ENCODE data around the gene CGN.

Gene CGN

GRCh38 chr1:151536499-151536898 lies 25.3 kb downstream of the CGN start:
- WGBS, 2 experiments (ENCODE audit: insufficient coverage in 2 of 2), result 92 to 94% methylated on average over 5 to 6 of the region's 7 CpGs

GRCh38 chr1:151537112-151537511 lies 25.9 kb downstream of the CGN start:
- WGBS, 2 experiments (ENCODE audit: insufficient coverage in 2 of 2), result 83 to 85% methylated on average over 9 of the region's 9 CpGs
- no peaks in the 10 kb centered on the region for H3K36me3 ChIP-seq (ENCODE audit: control insufficient read depth, insufficient read depth, low read length)
- H3K27ac ChIP-seq (ENCODE audit: low read depth, low read length, severe bottlenecking), result no peak overlapping the region

More at GRCh38 chr1:151536499-151536898, 25.3 kb downstream of the CGN start:
- Histone ChIP-seq H3K9me3 (ENCODE audit: control insufficient read depth, low read length) (no peaks in the 10 kb centered on the region), H3K27ac (ENCODE audit: low read depth, low read length, severe bottlenecking) (no peak overlapping the region), H3K36me3 (ENCODE audit: control insufficient read depth, insufficient read depth, low read length) (no peaks in the 10 kb centered on the region), H3K4me3 (ENCODE audit: extremely low read depth, insufficient read depth, low read length, poor library complexity, severe bottlenecking) (no peak overlapping the region), H3K4me1 (ENCODE audit: control insufficient read depth, insufficient read depth, low read length, poor library complexity, severe bottlenecking) (peaks cover 23% of the 10 kb centered on the region)

GRCh38 chr1:151539321-151540020 lies 28.3 kb downstream of the CGN start:
- Histone ChIP-seq H3K27ac (ENCODE audit: low read depth, low read length, severe bottlenecking) (no peak overlapping the region), H3K4me3 (ENCODE audit: extremely low read depth, insufficient read depth, low read length, poor library complexity, severe bottlenecking) (no peak overlapping the region)

More at GRCh38 chr1:151537112-151537511, 25.9 kb downstream of the CGN start:
- H3K4me1 ChIP-seq (ENCODE audit: control insufficient read depth, insufficient read depth, low read length, poor library complexity, severe bottlenecking), result peaks cover 23% of the 10 kb centered on the region
- no peak overlapping the region for H3K4me3 ChIP-seq (ENCODE audit: extremely low read depth, insufficient read depth, low read length, poor library complexity, severe bottlenecking)
- no peaks in the 10 kb centered on the region for H3K9me3 ChIP-seq (ENCODE audit: control insufficient read depth, low read length)

GRCh38 chr1:151540021-151540981 lies 29.1 kb downstream of the CGN start, which contains the start of gene TUFT1:
Gene TUFT1 (plus strand): TSS chr1:151540309. CDS start chr1:151540367, 58 bp downstream.
- peak within 1 kb of the TSS; percentile 76 for H3K4me3 ChIP-seq (ENCODE audit: extremely low read depth, insufficient read depth, low read length, poor library complexity, severe bottlenecking)
- H3K4me1 ChIP-seq (ENCODE audit: control insufficient read depth, insufficient read depth, low read length, poor library complexity, severe bottlenecking), result peaks cover 31% of the 10 kb centered on the region
- 1% methylated on average over 51 to 57 of the region's 70 CpGs for WGBS, 2 experiments (ENCODE audit: insufficient coverage in 2 of 2)
- peaks cover 2% of the 10 kb centered on the region for H3K36me3 ChIP-seq (ENCODE audit: control insufficient read depth, insufficient read depth, low read length)
- no peaks in the 10 kb centered on the region for H3K9me3 ChIP-seq (ENCODE audit: control insufficient read depth, low read length)
- H3K27ac ChIP-seq (ENCODE audit: low read depth, low read length, severe bottlenecking), result peak within 1 kb of the TSS; percentile 11

More at GRCh38 chr1:151539321-151540020, 28.3 kb downstream of the CGN start:
- peaks cover 2% of the 10 kb centered on the region for H3K36me3 ChIP-seq (ENCODE audit: control insufficient read depth, insufficient read depth, low read length)
- H3K4me1 ChIP-seq (ENCODE audit: control insufficient read depth, insufficient read depth, low read length, poor library complexity, severe bottlenecking), result peaks cover 34% of the 10 kb centered on the region
- 54 to 73% methylated on average over 4 to 6 of the region's 7 CpGs for WGBS, 2 experiments (ENCODE audit: insufficient coverage in 2 of 2)
- H3K9me3 ChIP-seq (ENCODE audit: control insufficient read depth, low read length), result no peaks in the 10 kb centered on the region

- Histone ChIP-seq H3K4me1 (ENCODE audit: control insufficient read depth, insufficient read depth, low read length, poor library complexity, severe bottlenecking) (peaks cover 29% of the 10 kb centered on the region), H3K36me3 (ENCODE audit: control insufficient read depth, insufficient read depth, low read length) (peaks cover 2% of the 10 kb centered on the region), H3K4me3 (ENCODE audit: extremely low read depth, insufficient read depth, low read length, poor library complexity, severe bottlenecking) (peak overlapping the region; percentile 76), H3K27ac (ENCODE audit: low read depth, low read length, severe bottlenecking) (peak overlapping the region; percentile 11), H3K9me3 (ENCODE audit: control insufficient read depth, low read length) (no peaks in the 10 kb centered on the region)
- WGBS, 2 experiments (ENCODE audit: insufficient coverage in 2 of 2), result 0% methylated on average over 4 to 7 of the region's 13 CpGs
Observed at GRCh38 chr1:151540982-151541377, 29.8 kb downstream of the CGN start.

- WGBS, 2 experiments (ENCODE audit: insufficient coverage in 2 of 2), result 72 to 84% methylated on average over 4 of the region's 5 CpGs
Observed at GRCh38 chr1:151541752-151542151, 30.6 kb downstream of the CGN start.

GRCh38 chr1:151542710-151543129 lies 31.5 kb downstream of the CGN start:
- H3K4me3 ChIP-seq (ENCODE audit: extremely low read depth, insufficient read depth, low read length, poor library complexity, severe bottlenecking), result no peak overlapping the region
- peaks cover 29% of the 10 kb centered on the region for H3K4me1 ChIP-seq (ENCODE audit: control insufficient read depth, insufficient read depth, low read length, poor library complexity, severe bottlenecking)
- peaks cover 2% of the 10 kb centered on the region for H3K36me3 ChIP-seq (ENCODE audit: control insufficient read depth, insufficient read depth, low read length)
- H3K27ac ChIP-seq (ENCODE audit: low read depth, low read length, severe bottlenecking), result peak overlapping the region; percentile 51
- H3K9me3 ChIP-seq (ENCODE audit: control insufficient read depth, low read length), result no peaks in the 10 kb centered on the region
- 83 to 100% methylated on average over 2 to 3 of the region's 3 CpGs for WGBS, 2 experiments (ENCODE audit: insufficient coverage in 2 of 2)

More at GRCh38 chr1:151541752-151542151, 30.6 kb downstream of the CGN start:
- no peak overlapping the region for H3K27ac ChIP-seq (ENCODE audit: low read depth, low read length, severe bottlenecking)
- no peaks in the 10 kb centered on the region for H3K9me3 ChIP-seq (ENCODE audit: control insufficient read depth, low read length)
- peak overlapping the region; percentile 76 for H3K4me3 ChIP-seq (ENCODE audit: extremely low read depth, insufficient read depth, low read length, poor library complexity, severe bottlenecking)
- peaks cover 29% of the 10 kb centered on the region for H3K4me1 ChIP-seq (ENCODE audit: control insufficient read depth, insufficient read depth, low read length, poor library complexity, severe bottlenecking)
- peaks cover 2% of the 10 kb centered on the region for H3K36me3 ChIP-seq (ENCODE audit: control insufficient read depth, insufficient read depth, low read length)

- no peaks in the 10 kb centered on the region for H3K9me3 ChIP-seq (ENCODE audit: control insufficient read depth, low read length)
- H3K4me3 ChIP-seq (ENCODE audit: extremely low read depth, insufficient read depth, low read length, poor library complexity, severe bottlenecking), result no peak overlapping the region
- no peak overlapping the region for H3K27ac ChIP-seq (ENCODE audit: low read depth, low read length, severe bottlenecking)
- H3K4me1 ChIP-seq (ENCODE audit: control insufficient read depth, insufficient read depth, low read length, poor library complexity, severe bottlenecking), result peaks cover 50% of the 10 kb centered on the region
- peaks cover 2% of the 10 kb centered on the region for H3K36me3 ChIP-seq (ENCODE audit: control insufficient read depth, insufficient read depth, low read length)
- 80 to 83% methylated on average over 1 of the region's 1 CpG for WGBS, 2 experiments (ENCODE audit: insufficient coverage in 2 of 2)
Observed at GRCh38 chr1:151545542-151545941, 34.4 kb downstream of the CGN start.

- Histone ChIP-seq H3K36me3 (ENCODE audit: control insufficient read depth, insufficient read depth, low read length) (peaks cover 2% of the 10 kb centered on the region), H3K27ac (ENCODE audit: low read depth, low read length, severe bottlenecking) (peak overlapping the region; percentile 92), H3K4me3 (ENCODE audit: extremely low read depth, insufficient read depth, low read length, poor library complexity, severe bottlenecking) (no peak overlapping the region), H3K9me3 (ENCODE audit: control insufficient read depth, low read length) (no peaks in the 10 kb centered on the region), H3K4me1 (ENCODE audit: control insufficient read depth, insufficient read depth, low read length, poor library complexity, severe bottlenecking) (peaks cover 52% of the 10 kb centered on the region)
- 93 to 100% methylated on average over 1 to 2 of the region's 4 CpGs for WGBS, 2 experiments (ENCODE audit: insufficient coverage in 2 of 2)
Observed at GRCh38 chr1:151546011-151546925, 35.1 kb downstream of the CGN start.

Data from mesodermal cell (in vitro differentiated cells).